Spleen (tissue), 11 donors: Measurements from ENCODE around the gene RCOR3. TPM values are rescaled to one million over a fixed set of nuclear protein-coding genes. Genes with fewer than 3 reads are reported as not detected.
"Not testable (repeated sequence)": the region's sequence is repeated elsewhere in the genome, so short reads cannot be mapped to it uniquely, and the experiment has no call there.

ENCODE experiments used
- DNase-seq: peaks from one replicate; pipeline ENCODE4 v3.0.0-alpha.2; 2020
- H3K27ac ChIP-seq, 8 donors: fragments of 200-600 bp; sonication (generic) in 7 of 8; 1 replicate in 4 of 8; 2 replicates in 4 of 8; pipeline versions ENCODE4 v1.5.0 to v1.8.0; 2016 to 2021; ENCODE audit warnings: inconsistent platforms in 4 of 8, mild to moderate bottlenecking in 4 of 8, moderate library complexity in 1 of 8
- H3K27me3 ChIP-seq, 7 donors: fragments of 200-600 bp; sonication (generic) in 6 of 7; replicated peaks in 1 of 7; 1 replicate in 4 of 7; 2 replicates in 3 of 7; pipeline versions ENCODE4 v1.5.0 to v1.8.0; 2016 to 2021; ENCODE audit warnings: inconsistent platforms in 3 of 7, mild to moderate bottlenecking in 1 of 7
- H3K36me3 ChIP-seq, 6 donors: fragments of 200-600 bp; sonication (generic) in 5 of 6; 1 replicate in 4 of 6; 2 replicates in 2 of 6; pipeline versions ENCODE4 v1.5.0 to v1.8.0; 2016 to 2021; ENCODE audit warnings: inconsistent platforms in 2 of 6
- H3K4me1 ChIP-seq, 6 donors: fragments of 200-600 bp; sonication (generic) in 5 of 6; 1 replicate in 3 of 6; 2 replicates in 3 of 6; pipeline versions ENCODE4 v1.5.0 to v1.8.0; 2016 to 2021; ENCODE audit warnings: inconsistent platforms in 3 of 6
- H3K4me3 ChIP-seq, 8 donors: fragments of 200-600 bp; sonication (generic) in 7 of 8; 1 replicate in 4 of 8; 2 replicates in 4 of 8; pipeline versions ENCODE4 v1.5.0 to v1.8.0; 2016 to 2021; ENCODE audit warnings: inconsistent platforms in 4 of 8, mild to moderate bottlenecking in 4 of 8, moderate library complexity in 2 of 8
- H3K9me3 ChIP-seq, 8 donors: fragments of 200-600 bp; sonication (generic) in 7 of 8; 1 replicate in 4 of 8; 2 replicates in 4 of 8; pipeline versions ENCODE4 v1.5.0 to v1.8.0; 2016 to 2021; ENCODE audit warnings: inconsistent platforms in 4 of 8
- POLR2A ChIP-seq, 3 donors: fragments of 450-650 bp; IDR thresholded peaks; one replicate each; pipeline ENCODE4 v1.5.1; 2017; ENCODE audit warnings: antibody characterized with exemption in 3 of 3, mild to moderate bottlenecking in 1 of 3
- POLR2AphosphoS5 ChIP-seq, 3 donors: sonication (generic); formaldehyde crosslinking; IDR thresholded peaks; one replicate each; pipeline ENCODE4 v1.5.1; 2017; ENCODE audit warnings: antibody characterized with exemption in 3 of 3
- WGBS, 5 donors: extraction: QIAGEN DNeasy Blood & Tissue Kit in 3 of 5; methylation state at CpG; one replicate each; pipeline versions ENCODE4 v1.1.5 to v1.1.7; 2013 to 2018; 5-methylcytosine and 5-hydroxymethylcytosine counted together
- intact Hi-C: fragments of 100-400 bp; cut with DNase I; formaldehyde crosslinking; loops from one replicate; pipeline ENCODE4 v1.15.0; 2023; ENCODE audit warnings: low total_unique reads
- polyA plus RNA-seq, 3 donors: library from polyadenylated mRNA; stranded (reverse); fragments of 200-250 nt; gene quantifications; one replicate each; pipeline ENCODE4 v1.2.1, GENCODE V29; 2013
- total RNA-seq, 7 donors: library from RNA; depleted of rRNA in 3 of 7; stranded (reverse); fragments of >200 nt in 3 of 7; fragmentation: NEBNext Ultra II Directional in 4 of 7; extraction: Animal tissue kit (Norgen Biotek cat#: 25700) in 4 of 7; gene quantifications; one replicate each; pipeline versions ENCODE4 v1.1.0 to v1.2.1, GENCODE V29; 2016 to 2021
- TF ChIP-seq, protein P1 (sequence below), 11 experiments: fragments of 200-600 bp in 7 of 11; fragments of 450-650 bp in 4 of 11; sonication (generic) in 4 of 11; IDR thresholded peaks in 8 of 11; conservative IDR thresholded peaks in 3 of 11; 1 replicate in 7 of 11; 2 replicates in 4 of 11; pipeline versions ENCODE4 v1.4.0 to v1.8.0; 2016 to 2021; ENCODE audit warnings: antibody characterized with exemption in 11 of 11, inconsistent platforms in 4 of 11, mild to moderate bottlenecking in 1 of 11
- donor health status: healthy with polysubstance abuse.
- donor health status: DM: no; HTN: no; CAD: no; lungs with moderate emphysema.
- donor health status: DM: no; HTN: no; CAD: no.
- donor health status: Bipolar disorder and iron deficiency.
- donor health status: healthy.
- donor health status: DM: no; HTN: no; CAD: no.
- donor health status: DM: yes; HTN: yes; CAD: no.

RCOR3 gene
- total and polyA plus RNA-seq, 10 donors, result 20.9 to 94.3 (median 66.3) TPM

DNA sequence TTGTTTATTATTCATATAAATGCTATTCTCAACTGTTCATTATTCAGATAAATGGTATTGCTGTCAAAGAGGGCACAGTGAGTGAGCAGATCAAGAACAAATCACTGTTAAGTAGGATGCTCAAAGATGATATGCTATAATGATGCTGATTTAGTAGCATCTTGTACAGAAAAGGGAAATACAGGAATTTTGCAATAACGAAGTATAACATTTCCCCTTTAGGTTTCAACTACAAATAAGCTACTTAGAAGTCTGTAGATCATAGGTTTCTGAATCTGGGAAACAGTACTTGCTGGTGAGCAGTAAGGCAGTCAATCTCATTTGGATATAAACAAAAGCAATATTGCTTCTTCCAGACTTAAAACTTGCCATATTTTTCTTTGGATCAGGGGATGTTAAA lies 27.3 kb upstream of the RCOR3 start:
- Histone ChIP-seq H3K27ac (no peak overlapping the region), H3K36me3 (no peaks in the 10 kb centered on the region), H3K4me3 (no peak overlapping the region), H3K9me3 (no peaks in the 10 kb centered on the region), H3K4me1 (peaks cover 0 to 11% (median 0%) of the 10 kb centered on the region in 6 donors), H3K27me3 (no peaks in the 10 kb centered on the region)
- WGBS, 5 donors, result 24 to 59% (median 28%) methylated on average over 1 of the region's 1 CpG
- TF ChIP-seq, protein P1, sequence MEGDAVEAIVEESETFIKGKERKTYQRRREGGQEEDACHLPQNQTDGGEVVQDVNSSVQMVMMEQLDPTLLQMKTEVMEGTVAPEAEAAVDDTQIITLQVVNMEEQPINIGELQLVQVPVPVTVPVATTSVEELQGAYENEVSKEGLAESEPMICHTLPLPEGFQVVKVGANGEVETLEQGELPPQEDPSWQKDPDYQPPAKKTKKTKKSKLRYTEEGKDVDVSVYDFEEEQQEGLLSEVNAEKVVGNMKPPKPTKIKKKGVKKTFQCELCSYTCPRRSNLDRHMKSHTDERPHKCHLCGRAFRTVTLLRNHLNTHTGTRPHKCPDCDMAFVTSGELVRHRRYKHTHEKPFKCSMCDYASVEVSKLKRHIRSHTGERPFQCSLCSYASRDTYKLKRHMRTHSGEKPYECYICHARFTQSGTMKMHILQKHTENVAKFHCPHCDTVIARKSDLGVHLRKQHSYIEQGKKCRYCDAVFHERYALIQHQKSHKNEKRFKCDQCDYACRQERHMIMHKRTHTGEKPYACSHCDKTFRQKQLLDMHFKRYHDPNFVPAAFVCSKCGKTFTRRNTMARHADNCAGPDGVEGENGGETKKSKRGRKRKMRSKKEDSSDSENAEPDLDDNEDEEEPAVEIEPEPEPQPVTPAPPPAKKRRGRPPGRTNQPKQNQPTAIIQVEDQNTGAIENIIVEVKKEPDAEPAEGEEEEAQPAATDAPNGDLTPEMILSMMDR (IDR thresholded peaks at IDR 0.05 in 8 of 11, conservative IDR thresholded peaks at IDR 0.05 in 3 of 11), result no peak
- intact Hi-C loops, result no loop called here
- no peak for DNase-seq

DNA sequence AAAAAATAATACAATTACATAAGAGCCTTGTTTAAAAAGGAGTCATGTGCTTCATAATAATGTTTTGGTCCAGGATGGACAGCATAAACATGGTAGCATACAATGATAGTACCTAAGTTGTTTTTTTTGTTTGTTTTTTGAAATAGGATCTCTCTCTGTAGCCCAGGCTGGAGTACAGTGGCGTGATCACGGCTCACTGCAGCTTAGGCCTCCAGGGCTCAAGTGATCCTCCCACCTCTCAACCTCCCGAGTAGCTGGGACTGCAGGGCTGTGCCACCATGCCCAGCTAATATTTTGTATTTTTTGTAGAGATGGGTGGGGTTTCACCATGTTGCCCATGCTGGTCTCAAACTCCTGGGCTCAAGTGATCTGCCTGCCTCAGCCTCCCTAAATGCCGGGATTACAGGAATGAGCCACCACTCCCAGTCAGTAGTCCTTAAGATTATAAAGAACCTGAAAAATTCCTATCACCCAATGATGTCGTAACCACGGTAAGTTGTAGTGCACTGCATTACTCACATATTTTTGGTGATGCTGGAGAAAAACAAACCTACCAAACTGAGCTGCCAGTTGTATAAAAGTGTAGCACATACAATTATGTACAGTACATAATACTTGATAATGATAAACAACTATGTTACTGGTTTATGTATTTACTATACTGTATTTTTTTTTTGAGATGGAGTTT lies 22.4 kb upstream of the RCOR3 start:
- intact Hi-C loops, result no loop called here
- TF ChIP-seq POLR2AphosphoS5 (IDR thresholded peaks at IDR 0.05) (no peak), POLR2A (IDR thresholded peaks at IDR 0.05) (no peak)
- TF ChIP-seq, protein P1 (IDR thresholded peaks at IDR 0.05 in 8 of 11, conservative IDR thresholded peaks at IDR 0.05 in 3 of 11), result no peak
- WGBS, 5 donors, result 82 to 96% (median 92%) methylated on average over 6 of the region's 6 CpGs
- Histone ChIP-seq H3K36me3 (no peaks in the 10 kb centered on the region), H3K9me3 (no peaks in the 10 kb centered on the region), H3K4me3 (no peak overlapping the region), H3K27me3 (no peaks in the 10 kb centered on the region), H3K27ac (no peak overlapping the region), H3K4me1 (no peaks in the 10 kb centered on the region)
- DNase-seq, result no peak

DNA sequence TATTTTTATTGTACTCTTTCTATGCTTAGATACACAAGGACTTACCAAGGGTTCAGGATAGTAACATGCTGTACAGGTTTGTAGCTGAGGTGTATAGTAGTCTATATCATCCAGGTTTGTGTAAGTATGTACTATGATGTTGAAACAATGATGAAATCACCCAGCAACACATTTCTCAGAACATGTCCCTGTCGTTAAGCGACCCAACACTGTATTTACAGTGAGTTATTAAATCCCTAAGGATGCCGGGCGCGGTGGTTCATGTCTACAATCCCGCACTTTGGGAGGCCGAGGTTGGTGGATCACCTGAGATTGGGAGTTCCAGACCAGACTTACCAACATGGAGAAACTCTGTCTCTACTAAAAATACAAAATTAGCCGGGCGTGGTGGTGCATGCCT lies 21.6 kb upstream of the RCOR3 start:
- Histone ChIP-seq H3K27ac (no peak overlapping the region), H3K9me3 (no peaks in the 10 kb centered on the region), H3K36me3 (no peaks in the 10 kb centered on the region), H3K4me1 (no peaks in the 10 kb centered on the region), H3K4me3 (no peak overlapping the region), H3K27me3 (no peaks in the 10 kb centered on the region)
- intact Hi-C loops, result no loop called here
- 89 to 97% (median 91%) methylated on average over 9 of the region's 9 CpGs for WGBS, 5 donors
- TF ChIP-seq POLR2AphosphoS5 (IDR thresholded peaks at IDR 0.05), result no peak
- TF ChIP-seq, protein P1 (IDR thresholded peaks at IDR 0.05 in 8 of 11, conservative IDR thresholded peaks at IDR 0.05 in 3 of 11), result no peak
- no peak for TF ChIP-seq POLR2A (IDR thresholded peaks at IDR 0.05)
- DNase-seq, result no peak

DNA sequence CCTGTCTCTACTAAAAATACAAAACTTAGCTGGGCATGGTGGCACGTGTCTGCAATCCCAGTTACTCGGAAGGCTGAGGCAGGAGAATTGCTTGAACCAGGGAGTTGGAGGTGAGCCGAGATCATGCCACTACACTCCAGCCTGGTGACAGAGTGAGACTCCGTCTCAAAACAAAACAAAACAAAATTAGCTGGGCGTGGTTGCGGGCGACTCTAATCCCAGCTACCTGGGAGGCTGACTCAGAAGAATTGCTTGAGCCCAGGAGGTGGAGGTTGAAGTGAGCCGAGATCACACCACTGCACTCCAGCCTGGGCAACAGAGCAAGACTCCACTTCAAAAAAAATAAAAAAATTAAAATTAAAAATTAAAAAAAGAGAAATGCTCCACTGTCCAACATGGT lies 18.6 kb upstream of the RCOR3 start:
- H3K27ac ChIP-seq, H3K4me1 ChIP-seq, H3K9me3 ChIP-seq, DNase-seq, H3K4me3 ChIP-seq, intact Hi-C loops, H3K36me3 ChIP-seq, H3K27me3 ChIP-seq: not testable (repeated sequence)
- WGBS, 5 donors, result 88 to 96% (median 93%) methylated on average over 8 of the region's 8 CpGs

DNA sequence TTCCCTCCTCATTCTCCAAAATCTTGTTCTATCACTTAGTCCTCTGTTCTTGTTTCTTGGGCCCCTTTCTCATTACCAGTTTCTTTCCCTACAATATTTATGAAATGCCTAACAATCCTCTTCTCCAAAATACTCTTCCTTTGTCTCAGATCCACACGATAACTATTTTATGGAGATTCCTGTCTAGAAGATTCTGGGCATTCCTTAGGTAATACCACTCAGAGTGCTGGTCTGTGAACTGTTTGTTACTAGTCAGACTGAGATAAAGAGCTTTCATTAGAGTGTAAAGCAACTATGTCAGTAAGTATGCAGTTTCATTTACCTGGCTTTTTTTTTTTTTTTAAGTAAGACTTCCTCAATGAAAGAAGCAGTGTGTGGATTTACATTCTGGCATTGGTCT lies 18.1 kb upstream of the RCOR3 start:
- no peak for DNase-seq
- Histone ChIP-seq H3K9me3 (no peaks in the 10 kb centered on the region), H3K4me1 (no peaks in the 10 kb centered on the region), H3K36me3 (no peaks in the 10 kb centered on the region), H3K4me3 (no peak overlapping the region), H3K27ac (no peak overlapping the region), H3K27me3 (no peaks in the 10 kb centered on the region)
- no peak for TF ChIP-seq POLR2A (IDR thresholded peaks at IDR 0.05)
- TF ChIP-seq POLR2AphosphoS5 (IDR thresholded peaks at IDR 0.05), result no peak
- TF ChIP-seq, protein P1 (IDR thresholded peaks at IDR 0.05 in 8 of 11, conservative IDR thresholded peaks at IDR 0.05 in 3 of 11), result no peak
- intact Hi-C loops, result no loop called here
- 90 to 100% (median 98%) methylated on average over 1 of the region's 1 CpG for WGBS, 5 donors

DNA sequence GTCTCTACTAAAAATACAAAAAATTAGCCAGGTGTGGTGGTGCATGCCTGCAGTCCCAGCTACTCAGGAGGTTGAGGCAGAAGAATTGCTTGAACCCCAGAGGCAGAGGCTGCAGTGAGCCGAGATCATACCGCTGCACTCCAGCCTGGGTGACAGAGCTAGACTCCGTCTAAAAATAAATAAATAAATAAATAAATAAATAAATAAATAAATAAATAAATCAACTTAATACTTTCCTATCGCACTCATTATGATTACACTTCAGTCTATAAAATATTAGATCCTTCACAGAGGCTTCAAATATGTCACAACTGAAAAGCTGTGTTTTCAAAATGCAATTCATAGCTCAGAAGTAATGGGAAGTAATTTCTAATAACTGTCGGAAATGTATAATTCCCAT lies 15.5 kb upstream of the RCOR3 start:
- H3K4me3 ChIP-seq, H3K27ac ChIP-seq, H3K36me3 ChIP-seq, H3K4me1 ChIP-seq, intact Hi-C loops, H3K9me3 ChIP-seq, DNase-seq, H3K27me3 ChIP-seq: not testable (repeated sequence)
- WGBS, 5 donors, result 92 to 96% (median 93%) methylated on average over 5 of the region's 5 CpGs

DNA sequence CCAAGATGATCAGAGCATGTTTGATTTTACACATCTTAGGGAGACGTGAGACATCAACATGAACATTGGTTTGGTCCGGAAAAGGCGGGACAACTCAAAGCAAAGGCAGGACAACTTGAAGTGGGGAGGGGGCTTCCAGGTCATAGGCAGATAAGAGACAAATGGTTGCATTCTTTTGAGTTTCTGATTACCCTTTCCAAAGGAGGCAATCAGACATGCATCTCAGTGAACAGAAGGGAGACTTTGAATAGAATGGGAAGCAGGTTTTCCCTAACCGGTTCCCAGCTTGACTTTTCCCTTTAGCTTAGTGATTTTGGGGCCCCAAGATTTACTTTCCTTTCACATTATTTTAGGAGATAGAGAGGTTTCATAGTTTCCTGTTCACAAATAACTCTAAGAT lies 12.6 kb upstream of the RCOR3 start:
- WGBS, 5 donors, result 75 to 88% (median 86%) methylated on average over 4 of the region's 4 CpGs
- H3K9me3 ChIP-seq, H3K27ac ChIP-seq, H3K36me3 ChIP-seq, H3K27me3 ChIP-seq, intact Hi-C loops, DNase-seq, H3K4me1 ChIP-seq, H3K4me3 ChIP-seq: not testable (repeated sequence)
